ENCODE data around the gene FAAH.

Gene FAAH

GRCh38 chr1:46422261-46422871, 28.2 kb downstream of the FAAH start:
- ChIA-PET POLR2A (no interaction called here), CTCF (interaction anchor here (0.5 to 0.7 kb wide), 4 partner anchors 9 to 104 kb away, joined by 3 to 5 read pairs (median 4); no protein-coding TSS in a partner anchor)
- TF ChIP-seq ELF4 (IDR thresholded peaks at IDR 0.05) (no peak), FOXM1 (IDR thresholded peaks at IDR 0.05; ENCODE audit: borderline replicate concordance) (no peak), FOXA1 (IDR thresholded peaks at IDR 0.05) (no peak), LEF1 (IDR thresholded peaks at IDR 0.05; ENCODE audit: borderline replicate concordance) (no peak), HDGF (IDR thresholded peaks at IDR 0.05; ENCODE audit: borderline replicate concordance) (no peak), PKNOX1 (IDR thresholded peaks at IDR 0.05) (no peak), NFRKB (IDR thresholded peaks at IDR 0.05) (no peak), TARDBP (IDR thresholded peaks at IDR 0.05) (no peak), ARNT (IDR thresholded peaks at IDR 0.05) (no peak), L3MBTL2 (conservative IDR thresholded peaks at IDR 0.05) (no peak), SUZ12 (IDR thresholded peaks at IDR 0.05) (no peak), SP1 (IDR thresholded peaks at IDR 0.05) (no peak), FOXK2 (IDR thresholded peaks at IDR 0.05) (no peak), CTBP1 (IDR thresholded peaks at IDR 0.05; ENCODE audit: borderline replicate concordance) (no peak), ZNF384 (IDR thresholded peaks at IDR 0.05) (no peak), BHLHE40 (IDR thresholded peaks at IDR 0.05; ENCODE audit: borderline replicate concordance) (no peak)
- DNase-seq (ENCODE audit: extremely low spot score), result no peak

- CTCF ChIA-PET, result no interaction called here
- DNase-seq (ENCODE audit: extremely low spot score), result no peak
- TF ChIP-seq LEF1 (IDR thresholded peaks at IDR 0.05; ENCODE audit: borderline replicate concordance) (no peak), BHLHE40 (IDR thresholded peaks at IDR 0.05; ENCODE audit: borderline replicate concordance) (no peak), FOXA1 (IDR thresholded peaks at IDR 0.05) (no peak), CTBP1 (IDR thresholded peaks at IDR 0.05; ENCODE audit: borderline replicate concordance) (no peak), L3MBTL2 (conservative IDR thresholded peaks at IDR 0.05) (no peak), TARDBP (IDR thresholded peaks at IDR 0.05) (no peak), SUZ12 (IDR thresholded peaks at IDR 0.05) (no peak), SP1 (IDR thresholded peaks at IDR 0.05) (no peak), ARNT (IDR thresholded peaks at IDR 0.05) (no peak), ELF4 (IDR thresholded peaks at IDR 0.05) (no peak), HDGF (IDR thresholded peaks at IDR 0.05; ENCODE audit: borderline replicate concordance) (no peak), FOXK2 (IDR thresholded peaks at IDR 0.05) (no peak), FOXM1 (IDR thresholded peaks at IDR 0.05; ENCODE audit: borderline replicate concordance) (no peak), PKNOX1 (IDR thresholded peaks at IDR 0.05) (no peak), ZNF384 (IDR thresholded peaks at IDR 0.05) (no peak), NFRKB (IDR thresholded peaks at IDR 0.05) (no peak)
- POLR2A ChIA-PET, result no interaction called here
Observed at GRCh38 chr1:46423574-46424240, 29.6 kb downstream of the FAAH start.

GRCh38 chr1:46424730-46425129, 30.6 kb downstream of the FAAH start:
- no peak for TF ChIP-seq ZNF384 (IDR thresholded peaks at IDR 0.05)
- TF ChIP-seq L3MBTL2 (conservative IDR thresholded peaks at IDR 0.05), result no peak
- TF ChIP-seq PKNOX1 (IDR thresholded peaks at IDR 0.05), result no peak
- TF ChIP-seq FOXA1 (IDR thresholded peaks at IDR 0.05), result no peak
- TF ChIP-seq ARNT (IDR thresholded peaks at IDR 0.05), result no peak
- no peak for TF ChIP-seq NFRKB (IDR thresholded peaks at IDR 0.05)
- no peak for TF ChIP-seq BHLHE40 (IDR thresholded peaks at IDR 0.05; ENCODE audit: borderline replicate concordance)
- no peak for TF ChIP-seq ELF4 (IDR thresholded peaks at IDR 0.05)
- TF ChIP-seq TARDBP (IDR thresholded peaks at IDR 0.05), result no peak
- no peak for TF ChIP-seq SUZ12 (IDR thresholded peaks at IDR 0.05)
- TF ChIP-seq CTBP1 (IDR thresholded peaks at IDR 0.05; ENCODE audit: borderline replicate concordance), result no peak
- no peak for TF ChIP-seq FOXK2 (IDR thresholded peaks at IDR 0.05)
- no peak for TF ChIP-seq LEF1 (IDR thresholded peaks at IDR 0.05; ENCODE audit: borderline replicate concordance)
- TF ChIP-seq FOXM1 (IDR thresholded peaks at IDR 0.05; ENCODE audit: borderline replicate concordance), result no peak
- TF ChIP-seq SP1 (IDR thresholded peaks at IDR 0.05), result no peak
- TF ChIP-seq HDGF (IDR thresholded peaks at IDR 0.05; ENCODE audit: borderline replicate concordance), result no peak
- no peak for DNase-seq (ENCODE audit: extremely low spot score)
- ChIA-PET CTCF (no interaction called here), POLR2A (no interaction called here)

- DNase-seq (ENCODE audit: extremely low spot score), result no peak
- no peak for TF ChIP-seq NFRKB (IDR thresholded peaks at IDR 0.05)
- TF ChIP-seq SUZ12 (IDR thresholded peaks at IDR 0.05), result no peak
- TF ChIP-seq PKNOX1 (IDR thresholded peaks at IDR 0.05), result no peak
- no peak for TF ChIP-seq BHLHE40 (IDR thresholded peaks at IDR 0.05; ENCODE audit: borderline replicate concordance)
- TF ChIP-seq ARNT (IDR thresholded peaks at IDR 0.05), result no peak
- TF ChIP-seq TARDBP (IDR thresholded peaks at IDR 0.05), result no peak
- no peak for TF ChIP-seq FOXA1 (IDR thresholded peaks at IDR 0.05)
- no peak for TF ChIP-seq FOXK2 (IDR thresholded peaks at IDR 0.05)
- no peak for TF ChIP-seq L3MBTL2 (conservative IDR thresholded peaks at IDR 0.05)
- no peak for TF ChIP-seq CTBP1 (IDR thresholded peaks at IDR 0.05; ENCODE audit: borderline replicate concordance)
- no peak for TF ChIP-seq ELF4 (IDR thresholded peaks at IDR 0.05)
- no peak for TF ChIP-seq LEF1 (IDR thresholded peaks at IDR 0.05; ENCODE audit: borderline replicate concordance)
- POLR2A ChIA-PET, result no interaction called here
- CTCF ChIA-PET, result interaction anchor here (0.6 to 1.2 kb wide), 2 partner anchors 16 to 24 kb away, joined by 3 to 5 read pairs; no protein-coding TSS in a partner anchor
Observed at GRCh38 chr1:46425726-46426125, 31.6 kb downstream of the FAAH start.

GRCh38 chr1:46427541-46427940, 33.4 kb downstream of the FAAH start:
- no peak for DNase-seq (ENCODE audit: extremely low spot score)
- no peak for TF ChIP-seq FOXM1 (IDR thresholded peaks at IDR 0.05; ENCODE audit: borderline replicate concordance)
- TF ChIP-seq CTBP1 (IDR thresholded peaks at IDR 0.05; ENCODE audit: borderline replicate concordance), result no peak
- no peak for TF ChIP-seq ELF4 (IDR thresholded peaks at IDR 0.05)
- no peak for TF ChIP-seq PKNOX1 (IDR thresholded peaks at IDR 0.05)
- TF ChIP-seq NFRKB (IDR thresholded peaks at IDR 0.05), result no peak
- no peak for TF ChIP-seq HDGF (IDR thresholded peaks at IDR 0.05; ENCODE audit: borderline replicate concordance)
- no peak for TF ChIP-seq BHLHE40 (IDR thresholded peaks at IDR 0.05; ENCODE audit: borderline replicate concordance)
- no peak for TF ChIP-seq ZNF384 (IDR thresholded peaks at IDR 0.05)
- TF ChIP-seq FOXA1 (IDR thresholded peaks at IDR 0.05), result no peak
- no peak for TF ChIP-seq LEF1 (IDR thresholded peaks at IDR 0.05; ENCODE audit: borderline replicate concordance)
- ChIA-PET CTCF (interaction anchor here (1.2 kb wide), 1 partner anchor 15 kb away, joined by 3 read pairs; no protein-coding TSS in a partner anchor), POLR2A (no interaction called here)
